ENCODE results near the gene ZNFX1.

- TF ChIP-seq CTCF (conservative IDR thresholded peaks at IDR 0.05): no peak
- TF ChIP-seq ZFX (IDR thresholded peaks at IDR 0.05): no peak
These were observed 49.2 kb downstream of the ZNFX1 start for GRCh38 chr20:49228676-49229075.
